HepG2 (cell line): ENCODE data around the gene STUM. TPM values are rescaled to one million over a fixed set of nuclear protein-coding genes. Genes with fewer than 3 reads are reported as not detected.

Experiments
- ATAC-seq: fragments of 200-7000 bp; cut with Tn5 transposase; 3 replicates; pipeline ENCODE4 v1.9.1; 2020; ENCODE audit warnings: mild to moderate bottlenecking, moderate library complexity
- BruUV-seq: library from RNA; stranded (reverse); fragments of 400-500 nt; replicated peaks from 2 replicates; lab custom pipeline; 2021; lab: Mats Ljungman, UMichigan
- CTCF ChIA-PET: fragments of 300-600 bp; formaldehyde crosslinking; extraction: SDS; loops from one replicate; lab custom pipeline; 2021; ENCODE audit warnings: low total read pairs, inconsistent platforms, low intra/inter-chr PET ratio; lab: Yijun Ruan, JAX
- POLR2A ChIA-PET: fragments of 350-600 bp; sonication (Branson Sonifier 250); formaldehyde crosslinking; loops from one replicate; lab custom pipeline; 2020; ENCODE audit warnings: antibody characterized with exemption, inconsistent platforms; lab: Yijun Ruan, JAX
- DNase-seq: peaks from one replicate; pipeline ENCODE4 v3.0.0-alpha.2; 2015; ENCODE audit warnings: low spot score
- FAIRE-seq: peaks from 3 replicates; lab custom pipeline; 2011; peaks lifted over from hg19 to GRCh38; lab: Jason Lieb, UNC
- H2AFZ ChIP-seq: one replicate; pipeline ENCODE4 v1.6.1; 2011; ENCODE audit warnings: low read length, inconsistent platforms
- H3K27ac ChIP-seq: fragments of 300-600 bp; 3 replicates; pipeline ENCODE4 v1.8.0; 2011; ENCODE audit warnings: mixed run types, mild to moderate bottlenecking, mixed read lengths, low read length, inconsistent platforms; ENCODE audit not compliant: insufficient read depth; ENCODE audit errors: extremely low read length
- H3K27me3 ChIP-seq, 2 experiments: fragments of 200-600 bp in 1 of 2; 2 replicates in 1 of 2; 3 replicates in 1 of 2; pipeline versions ENCODE4 v1.6.0 to v1.8.0; 2011; ENCODE audit warnings: low read length in 2 of 2, mild to moderate bottlenecking in 2 of 2, moderate library complexity in 2 of 2, inconsistent platforms in 1 of 2; ENCODE audit not compliant: insufficient read depth in 2 of 2, control insufficient read depth in 1 of 2
- H3K36me3 ChIP-seq, 2 experiments: fragments of 200-600 bp in 1 of 2; replicated peaks in 1 of 2; 2 replicates in 1 of 2; 3 replicates in 1 of 2; pipeline versions ENCODE4 v1.5.1 to v1.8.0; 2011; ENCODE audit warnings: low read length in 2 of 2, inconsistent platforms in 1 of 2; ENCODE audit not compliant: insufficient read depth in 2 of 2, control insufficient read depth in 1 of 2
- H3K4me1 ChIP-seq: 2 replicates; pipeline ENCODE4 v1.5.1; 2012; ENCODE audit warnings: low read length, inconsistent platforms; ENCODE audit not compliant: insufficient read depth
- H3K4me2 ChIP-seq: 2 replicates; pipeline ENCODE4 v1.6.0; 2011; ENCODE audit warnings: low read depth, low read length, inconsistent platforms
- H3K4me3 ChIP-seq, 3 experiments: fragments of 200-600 bp in 1 of 3; sonication (generic), shearing (Covaris generic) in 1 of 3; replicated peaks in 1 of 3; 2 replicates each; pipeline ENCODE4 v1.5.1; 2011 to 2016; ENCODE audit warnings: low read length in 3 of 3, inconsistent platforms in 2 of 3, low read depth in 2 of 3, mild to moderate bottlenecking in 2 of 3, control low read depth in 1 of 3, mixed read lengths in 1 of 3; ENCODE audit not compliant: insufficient read depth in 1 of 3
- H3K79me2 ChIP-seq: one replicate; pipeline ENCODE4 v1.6.1; 2011; ENCODE audit warnings: low read length, inconsistent platforms; ENCODE audit not compliant: insufficient read depth
- H3K9ac ChIP-seq: 2 replicates; pipeline ENCODE4 v1.6.0; 2011; ENCODE audit warnings: mild to moderate bottlenecking, low read depth, low read length, inconsistent platforms; ENCODE audit not compliant: insufficient read depth
- H3K9me3 ChIP-seq: 2 replicates; pipeline ENCODE4 v1.5.1; 2012; ENCODE audit warnings: mild to moderate bottlenecking, low read length
- H4K20me1 ChIP-seq: 2 replicates; pipeline ENCODE4 v1.6.0; 2011; ENCODE audit warnings: inconsistent platforms, mild to moderate bottlenecking, low read length, moderate library complexity; ENCODE audit not compliant: insufficient read depth
- ARNT ChIP-seq: fragments of 450-650 bp; IDR thresholded peaks from 2 replicates; pipeline ENCODE4 v1.6.1; 2017
- ATM ChIP-seq: fragments of 450-650 bp; IDR thresholded peaks from 2 replicates; pipeline ENCODE4 v1.7.1; 2017; ENCODE audit warnings: mild to moderate bottlenecking, borderline replicate concordance
- ATRX ChIP-seq: sonication (generic); formaldehyde crosslinking; IDR thresholded peaks from 2 replicates; pipeline ENCODE4 v1.4.0; 2020; ENCODE audit warnings: missing genetic modification reagents, borderline replicate concordance
- BRD4 ChIP-seq: sonication (generic); formaldehyde crosslinking; IDR thresholded peaks from 2 replicates; pipeline ENCODE4 v1.4.0; 2020; ENCODE audit warnings: missing genetic modification reagents
- CENPBD1 ChIP-seq: sonication (generic); formaldehyde crosslinking; IDR thresholded peaks from 2 replicates; pipeline ENCODE4 v1.8.0; 2022; ENCODE audit warnings: missing genetic modification reagents, low read depth, mild to moderate bottlenecking, borderline replicate concordance
- GABPA ChIP-seq, 2 experiments: IDR thresholded peaks; 2 replicates each; pipeline ENCODE4 v1.6.1; 2011 to 2016; ENCODE audit warnings: low read depth in 2 of 2, low read length in 1 of 2, missing biosample characterization in 1 of 2, missing genetic modification characterization in 1 of 2
- GLMP ChIP-seq: sonication (generic); formaldehyde crosslinking; IDR thresholded peaks from 2 replicates; pipeline ENCODE4 v1.9.0; 2021; ENCODE audit warnings: missing genetic modification reagents, mild to moderate bottlenecking, borderline replicate concordance
- KLF12 ChIP-seq: sonication (generic); formaldehyde crosslinking; IDR thresholded peaks from 2 replicates; pipeline ENCODE4 v1.4.0; 2020; ENCODE audit warnings: missing genetic modification reagents, borderline replicate concordance
- NR2F1 ChIP-seq, 2 experiments: fragments of 450-650 bp in 1 of 2; formaldehyde crosslinking in 1 of 2; IDR thresholded peaks; 2 replicates each; pipeline versions ENCODE4 v1.5.0 to v1.6.1; 2016 to 2020; ENCODE audit warnings: mild to moderate bottlenecking in 1 of 2, missing compliant biosample characterization in 1 of 2, missing genetic modification reagents in 1 of 2, moderate library complexity in 1 of 2
- ZFP36 ChIP-seq: fragments of 150-350 bp; IDR thresholded peaks from 2 replicates; pipeline ENCODE4 v1.6.1; 2018; ENCODE audit warnings: borderline replicate concordance, low read length, low read depth; ENCODE audit not compliant: partially characterized antibody
- ZMYM4 ChIP-seq: sonication (generic); formaldehyde crosslinking; IDR thresholded peaks from 2 replicates; pipeline ENCODE4 v1.8.1; 2023; ENCODE audit warnings: mild to moderate bottlenecking, missing genetic modification reagents
- ZNF136 ChIP-seq: sonication (generic); formaldehyde crosslinking; IDR thresholded peaks from 2 replicates; pipeline ENCODE4 v1.8.1; 2022; ENCODE audit warnings: low read depth, mild to moderate bottlenecking, moderate library complexity, missing genetic modification reagents
- ZNF275 ChIP-seq: sonication (generic); formaldehyde crosslinking; IDR thresholded peaks from 2 replicates; pipeline ENCODE4 v1.8.0; 2022; ENCODE audit warnings: missing genetic modification reagents, mild to moderate bottlenecking, inconsistent platforms, borderline replicate concordance
- WGBS: methylation state at CpG from one replicate; pipeline ENCODE4 v1.1.6; 2017; ENCODE audit warnings: low lambda C conversion rate; 5-methylcytosine and 5-hydroxymethylcytosine counted together
- in situ Hi-C: cut with HindIII; loops from 2 replicates; pipeline ENCODE4 v1.10.0; 2017; ENCODE audit warnings: low pct_unique_long_range_greater_than_20kb; ENCODE audit not compliant: extremely low pct_ligation_motif_present
- intact Hi-C: fragments of 100-400 bp; cut with micrococcal nuclease; formaldehyde crosslinking; loops from one replicate; pipeline ENCODE4 v1.10.0; 2022; ENCODE audit not compliant: unreplicated experiment
- polyA plus RNA-seq, 8 experiments: library from polyadenylated mRNA; depleted of rRNA in 3 of 8; stranded (reverse) in 7 of 8; unstranded in 1 of 8; fragments of >200 nt; fragmentation: Illumina TruSeq in 4 of 8; extraction: Trizol in 4 of 8; gene quantifications; 2 replicates each; pipeline versions ENCODE4 v1.2.1 to v1.2.3, GENCODE V29; 2011 to 2016; ENCODE audit warnings: low read depth in 4 of 8, missing spikeins in 1 of 8, mixed read lengths in 1 of 8; ENCODE audit not compliant: insufficient read depth in 1 of 8
- total RNA-seq, 5 experiments: library from RNA; depleted of rRNA; stranded (reverse); fragments of >200 nt; fragmentation: Illumina TruSeq; extraction: Trizol; gene quantifications; 2 replicates each; pipeline ENCODE4 v1.2.3, GENCODE V29; 2016; ENCODE audit warnings: low read depth in 1 of 5
- TF ChIP-seq, protein P1 (sequence below): sonication (generic); formaldehyde crosslinking; IDR thresholded peaks from 2 replicates; pipeline ENCODE4 v1.4.0; 2020; ENCODE audit warnings: mild to moderate bottlenecking, low read depth, missing genetic modification reagents
- TF ChIP-seq, protein P2 (sequence below): sonication (generic); formaldehyde crosslinking; IDR thresholded peaks from 2 replicates; pipeline ENCODE4 v1.4.0; 2020; ENCODE audit warnings: missing genetic modification reagents

Gene STUM
- total and polyA plus RNA-seq, 2 of the 13 experiments (the other 11 are each of a cell fraction or from before 2014, with no cell fraction given), result not detected

DNA sequence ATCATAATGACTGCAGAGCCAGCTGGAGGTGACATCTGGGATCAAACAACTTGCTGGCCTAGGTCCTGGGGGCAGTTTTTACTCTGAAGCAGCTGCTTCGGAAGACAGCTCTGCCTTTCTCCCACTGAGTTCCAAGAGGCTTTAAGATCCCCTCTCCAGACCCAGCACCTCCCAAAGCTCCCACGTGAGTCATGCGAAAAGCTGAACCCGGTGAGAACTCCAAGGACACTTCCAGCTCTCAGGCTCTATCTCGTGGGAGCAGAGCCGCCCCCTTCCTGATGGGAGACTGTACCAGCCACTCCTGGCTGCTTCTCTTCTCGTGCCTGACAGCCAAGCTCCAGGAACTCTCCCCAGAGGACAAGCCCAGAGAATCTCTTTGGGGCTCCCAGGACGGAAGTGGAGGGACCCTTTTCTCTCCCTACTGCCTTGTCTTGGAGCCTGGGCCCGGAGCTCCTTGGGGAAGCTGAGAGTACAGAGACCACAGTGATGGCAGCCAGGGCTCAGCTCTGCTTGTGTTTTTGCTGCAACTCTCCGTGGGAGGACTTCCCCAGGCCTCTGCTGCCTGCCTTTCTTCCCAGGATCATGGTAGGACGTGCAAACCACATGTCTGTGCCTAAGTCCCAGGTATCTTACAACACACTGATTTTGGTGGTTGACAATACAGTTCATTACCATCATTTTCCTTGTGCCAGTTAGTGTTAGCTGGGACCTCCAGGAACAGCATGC, 40.6 kb downstream of the STUM start (continued):
- TF ChIP-seq ZNF275 (CRISPR knock-in tag) (no peak), ATM (no peak), GLMP (CRISPR knock-in tag) (no peak), ZMYM4 (no peak), GABPA (IDR thresholded peaks at IDR 0.05; ENCODE audit: low read depth, low read length) (no peak), GABPA (CRISPR knock-in tag; IDR thresholded peaks at IDR 0.05; ENCODE audit: low read depth) (no peak)

DNA sequence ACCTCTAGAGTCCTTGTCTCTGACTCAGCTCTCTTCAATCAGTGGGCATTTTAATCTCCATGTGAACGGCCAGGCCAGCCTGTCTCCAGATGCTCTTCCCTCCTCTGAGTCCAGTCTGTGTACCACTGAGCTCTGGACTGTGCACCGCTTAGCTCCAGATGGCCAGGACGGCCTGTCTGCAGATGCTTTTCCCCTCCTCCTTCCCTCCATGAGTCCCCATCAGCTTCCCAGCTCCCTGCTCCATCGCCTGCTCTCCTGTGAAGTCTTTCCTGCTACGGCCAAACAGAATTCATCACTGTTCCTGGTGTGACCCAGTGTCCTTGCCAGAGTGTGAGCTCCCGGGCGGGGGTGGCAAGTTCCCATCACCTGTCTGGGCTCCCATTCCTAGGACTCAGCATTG, 42.0 kb downstream of the STUM start:
- Histone ChIP-seq H3K79me2 (no peaks in the 10 kb centered on the region), H4K20me1 (no peaks in the 10 kb centered on the region), H3K36me3 (no peaks in the 10 kb centered on the region), H3K4me2 (no peak overlapping the region), H3K9me3 (no peaks in the 10 kb centered on the region), H3K4me3 (no peak overlapping the region), H3K4me1 (no peaks in the 10 kb centered on the region), H3K9ac (no peak overlapping the region), H3K27me3 (no peaks in the 10 kb centered on the region; a peak in 1 of 5 replicates), H3K27ac (no peak overlapping the region), H2AFZ (no peak overlapping the region)
- DNase-seq, result no peak
- intact Hi-C loops, result no loop called here
- CTCF ChIA-PET, result no interaction called here
- ATAC-seq, result no peak
- WGBS, result 49% methylated on average over 7 of the region's 7 CpGs
- in situ Hi-C loops, result no loop called here
- BruUV-seq, result no TSS peak
- POLR2A ChIA-PET, result no interaction called here
- no peak for FAIRE-seq
- TF ChIP-seq, protein P1, sequence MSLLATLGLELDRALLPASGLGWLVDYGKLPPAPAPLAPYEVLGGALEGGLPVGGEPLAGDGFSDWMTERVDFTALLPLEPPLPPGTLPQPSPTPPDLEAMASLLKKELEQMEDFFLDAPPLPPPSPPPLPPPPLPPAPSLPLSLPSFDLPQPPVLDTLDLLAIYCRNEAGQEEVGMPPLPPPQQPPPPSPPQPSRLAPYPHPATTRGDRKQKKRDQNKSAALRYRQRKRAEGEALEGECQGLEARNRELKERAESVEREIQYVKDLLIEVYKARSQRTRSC (CRISPR knock-in tag), result no peak
- TF ChIP-seq ARNT, result no peak
- no peak for TF ChIP-seq CENPBD1
- TF ChIP-seq ZNF136 (CRISPR knock-in tag), result no peak
- TF ChIP-seq, protein P2, sequence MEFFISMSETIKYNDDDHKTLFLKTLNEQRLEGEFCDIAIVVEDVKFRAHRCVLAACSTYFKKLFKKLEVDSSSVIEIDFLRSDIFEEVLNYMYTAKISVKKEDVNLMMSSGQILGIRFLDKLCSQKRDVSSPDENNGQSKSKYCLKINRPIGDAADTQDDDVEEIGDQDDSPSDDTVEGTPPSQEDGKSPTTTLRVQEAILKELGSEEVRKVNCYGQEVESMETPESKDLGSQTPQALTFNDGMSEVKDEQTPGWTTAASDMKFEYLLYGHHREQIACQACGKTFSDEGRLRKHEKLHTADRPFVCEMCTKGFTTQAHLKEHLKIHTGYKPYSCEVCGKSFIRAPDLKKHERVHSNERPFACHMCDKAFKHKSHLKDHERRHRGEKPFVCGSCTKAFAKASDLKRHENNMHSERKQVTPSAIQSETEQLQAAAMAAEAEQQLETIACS (CRISPR knock-in tag), result no peak
- no peak for TF ChIP-seq ATRX
- no peak for TF ChIP-seq KLF12 (CRISPR knock-in tag)
- no peak for TF ChIP-seq ZFP36
- TF ChIP-seq BRD4, result no peak
- TF ChIP-seq NR2F1 (CRISPR knock-in tag; IDR thresholded peaks at IDR 0.05), result no peak
